ENCODE measurements around the gene CIB4. TPM values are rescaled to one million over a fixed set of nuclear protein-coding genes. Genes with fewer than 3 reads are reported as not detected.

CIB4 gene
- total RNA-seq, 1 donor from 2014 or later: not detected

GRCh38 chr2:26605195-26605998 is 35.8 kb downstream of the CIB4 start:
- ATAC-seq: peak; percentile 67

GRCh38 chr2:26602575-26602974 is 38.6 kb downstream of the CIB4 start:
- ATAC-seq: no peak

- ATAC-seq: no peak
Observed at GRCh38 chr2:26599387-26599786, 41.8 kb downstream of the CIB4 start.

GRCh38 chr2:26598996-26599373 is 42.2 kb downstream of the CIB4 start:
- no peak for ATAC-seq

GRCh38 chr2:26598336-26598995 is 42.7 kb downstream of the CIB4 start:
- ATAC-seq: peak; percentile 15

- ATAC-seq: no peak
Observed at GRCh38 chr2:26597197-26597596, 44.0 kb downstream of the CIB4 start.

GRCh38 chr2:26595146-26595545 is 46.0 kb downstream of the CIB4 start:
- no peak for ATAC-seq

GRCh38 chr2:26591619-26592505 is 49.3 kb downstream of the CIB4 start:
- ATAC-seq: no peak

- ATAC-seq: no peak
Observed at GRCh38 chr2:26590980-26591618, 50.1 kb downstream of the CIB4 start.

- no peak for ATAC-seq
Observed at GRCh38 chr2:26590508-26590907, 50.7 kb downstream of the CIB4 start.

- no peak for ATAC-seq
Observed at GRCh38 chr2:26588576-26588975, 52.6 kb downstream of the CIB4 start.

- no peak for ATAC-seq
Observed at GRCh38 chr2:26587994-26588393, 53.2 kb downstream of the CIB4 start.

GRCh38 chr2:26585966-26586365 is 55.2 kb downstream of the CIB4 start:
- ATAC-seq: no peak

GRCh38 chr2:26585100-26585499 is 56.1 kb downstream of the CIB4 start:
- no peak for ATAC-seq

GRCh38 chr2:26584656-26585055 is 56.5 kb downstream of the CIB4 start:
- no peak for ATAC-seq

- no peak for ATAC-seq
Observed at GRCh38 chr2:26584191-26584590, 57.0 kb downstream of the CIB4 start.

GRCh38 chr2:26583381-26583911 is 57.7 kb downstream of the CIB4 start:
- no peak for ATAC-seq

GRCh38 chr2:26582890-26583289 is 58.3 kb downstream of the CIB4 start:
- no peak for ATAC-seq

- no peak for ATAC-seq
Observed at GRCh38 chr2:26581991-26582842, 58.9 kb downstream of the CIB4 start.

- no peak for ATAC-seq
Observed at GRCh38 chr2:26581266-26581990, 59.7 kb downstream of the CIB4 start.

GRCh38 chr2:26580751-26581150 is 60.4 kb downstream of the CIB4 start:
- ATAC-seq: no peak

Data from esophagus mucosa (tissue), 1 donor.